GM18508 (cell line): Measurements from ENCODE around the gene NINJ2.

Source experiments
- ATAC-seq: cut with Tn5 transposase; IDR thresholded peaks from one replicate; pipeline ENCODE4 v1.9.1; 2021; ENCODE audit warnings: moderate number of reproducible peaks; ENCODE audit not compliant: insufficient read depth, unreplicated experiment

Gene NINJ2

GRCh38 chr12:674272-674781 lies 11.1 kb upstream of the NINJ2 start:
- ATAC-seq = peak; percentile 82

DNA sequence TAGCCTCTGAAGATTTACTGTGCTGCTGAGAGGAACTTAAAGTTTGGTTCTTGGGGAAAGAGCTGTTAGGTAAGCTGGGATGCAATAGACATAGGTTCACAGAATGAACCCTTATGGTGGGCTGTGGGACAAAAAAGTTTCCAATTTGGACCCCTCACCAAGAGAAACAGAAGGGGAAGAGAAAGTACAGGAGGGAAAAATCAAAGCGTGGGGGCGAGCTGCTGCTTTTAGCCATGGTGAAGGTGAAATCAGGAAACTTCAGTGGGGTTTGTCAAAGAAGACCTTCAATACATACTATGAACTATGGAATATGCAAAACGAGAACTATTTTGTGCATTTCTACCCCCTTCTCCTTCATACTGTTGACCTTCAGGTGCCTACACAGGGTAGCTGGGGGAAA lies 10.6 kb upstream of the NINJ2 start:
- no peak for ATAC-seq

DNA sequence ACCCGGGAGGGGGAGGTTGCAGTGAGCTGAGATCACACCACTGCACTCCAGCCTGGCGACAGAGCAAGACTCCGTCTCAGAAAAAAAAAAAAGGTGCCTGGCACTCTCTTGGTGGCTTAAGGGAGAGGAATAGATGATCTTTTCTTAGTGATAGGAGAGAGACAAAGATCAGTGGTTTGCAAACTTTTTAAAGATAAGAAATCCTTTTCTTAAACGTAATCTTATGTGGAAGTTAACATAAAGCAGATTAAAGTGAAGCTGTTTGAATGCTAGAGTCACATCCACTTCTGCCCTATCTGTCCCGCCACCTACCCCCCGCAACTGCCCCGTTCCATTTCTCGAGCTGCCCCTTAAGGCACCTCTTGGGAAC lies 6.3 kb upstream of the NINJ2 start:
- no peak for ATAC-seq

GRCh38 chr12:668090-668481 lies 4.8 kb upstream of the NINJ2 start:
- ATAC-seq = no peak

DNA sequence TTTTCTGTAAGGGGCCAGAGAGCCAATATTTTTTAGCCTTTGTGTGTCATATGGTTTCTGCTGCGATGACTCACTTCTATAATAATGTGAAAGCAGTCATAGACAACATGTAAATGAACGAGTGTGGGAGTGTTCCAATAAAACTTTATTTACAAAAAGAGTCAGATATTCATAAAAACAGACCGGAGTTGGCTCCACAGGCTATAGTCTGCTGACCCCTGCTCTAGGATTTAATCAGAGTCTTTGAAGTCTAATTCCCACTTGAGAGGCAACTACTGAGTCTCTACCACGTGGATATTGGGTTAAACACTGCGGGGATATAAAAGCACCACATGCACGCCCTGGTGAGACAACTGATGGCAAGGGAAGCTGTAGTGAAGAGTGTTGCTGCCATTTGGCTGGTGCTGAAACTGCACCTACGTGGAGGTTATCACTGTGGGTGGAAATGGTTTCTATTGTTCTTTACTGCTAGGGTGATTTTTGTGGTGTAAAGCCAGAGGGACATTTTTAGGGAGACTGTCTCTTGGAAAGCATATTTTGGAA lies 3.6 kb upstream of the NINJ2 start:
- ATAC-seq = no peak

- ATAC-seq = no peak
Observed at GRCh38 chr12:666066-666465, 2.8 kb upstream of the NINJ2 start.

DNA sequence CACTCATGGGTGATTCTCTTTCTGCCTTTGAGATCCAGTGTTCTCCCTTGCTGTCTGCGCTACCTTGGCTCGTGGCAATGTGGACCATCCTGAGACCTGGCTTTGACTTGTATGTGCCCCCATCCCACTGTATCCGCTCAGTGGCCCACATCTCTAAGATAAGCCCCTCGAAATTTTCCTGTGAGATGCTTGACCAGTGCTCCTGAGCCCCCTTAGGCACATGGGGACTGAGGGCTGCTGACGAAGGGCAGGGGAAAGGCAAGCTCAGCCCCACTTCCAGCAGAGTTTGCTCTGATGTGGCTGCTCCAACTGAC lies 1.5 kb upstream of the NINJ2 start:
- no peak for ATAC-seq

GRCh38 chr12:664075-664778 lies 982 bp upstream of the NINJ2 start:
- no peak for ATAC-seq

GRCh38 chr12:662566-663292 lies 516 bp downstream of the NINJ2 start:
- no peak for ATAC-seq

DNA sequence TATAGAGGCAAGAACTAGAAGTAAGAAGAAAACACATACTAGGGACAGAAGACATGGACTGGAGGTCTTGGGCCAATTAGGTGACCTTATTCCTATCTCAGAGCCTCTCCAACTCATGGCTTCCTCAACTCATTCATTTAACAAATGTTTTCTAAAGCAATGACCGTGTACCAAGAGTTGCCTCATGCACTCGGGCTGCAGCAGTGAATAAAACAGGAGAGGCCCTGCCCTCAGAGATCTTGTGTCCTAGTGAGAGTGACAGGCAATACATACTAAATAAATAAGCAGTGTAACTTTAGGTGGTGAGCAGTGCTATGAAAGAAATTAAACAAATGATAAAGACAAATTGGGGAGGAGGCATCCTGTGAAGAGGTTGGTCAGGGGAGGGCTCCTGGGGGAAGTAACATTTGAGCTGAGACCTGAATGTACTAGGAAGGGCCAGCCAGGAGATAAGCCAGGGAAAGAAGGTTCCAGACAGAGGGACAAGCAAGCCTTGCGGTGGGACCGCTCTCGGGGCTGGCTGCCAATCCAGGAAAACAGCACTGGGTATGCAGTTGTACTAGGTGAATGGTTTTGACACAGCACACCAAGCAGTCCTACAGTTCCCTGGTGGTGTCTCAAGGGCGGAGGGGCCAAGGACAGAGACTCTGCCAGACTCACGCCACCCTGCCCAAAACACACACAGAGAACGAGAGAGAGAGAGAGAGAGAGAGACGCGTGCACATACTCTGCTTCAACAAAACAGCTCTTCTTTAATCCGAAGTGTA lies 1.3 kb downstream of the NINJ2 start:
- no peak for ATAC-seq

GRCh38 chr12:659090-659683 lies 4.1 kb downstream of the NINJ2 start:
- ATAC-seq = no peak

DNA sequence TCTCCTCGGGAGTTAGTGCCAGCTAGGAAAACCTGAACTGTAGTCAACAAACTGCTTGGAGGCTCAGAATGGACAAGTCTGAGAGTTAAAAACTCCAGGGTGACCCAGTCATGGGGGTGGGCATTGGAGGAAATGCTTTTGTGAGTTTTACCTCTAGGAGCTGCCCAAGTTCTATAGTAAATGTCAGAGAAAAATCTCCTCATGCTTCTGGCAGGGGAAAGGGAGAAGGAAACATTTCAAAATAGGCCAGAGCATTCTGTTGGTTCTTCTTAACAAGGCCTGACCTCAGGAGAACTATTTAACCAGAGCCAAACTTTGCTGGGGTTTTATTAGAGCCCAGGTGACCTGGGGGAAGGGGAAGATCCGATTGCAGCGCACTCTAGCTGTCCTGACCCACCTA lies 12.3 kb downstream of the NINJ2 start:
- ATAC-seq = no peak

DNA sequence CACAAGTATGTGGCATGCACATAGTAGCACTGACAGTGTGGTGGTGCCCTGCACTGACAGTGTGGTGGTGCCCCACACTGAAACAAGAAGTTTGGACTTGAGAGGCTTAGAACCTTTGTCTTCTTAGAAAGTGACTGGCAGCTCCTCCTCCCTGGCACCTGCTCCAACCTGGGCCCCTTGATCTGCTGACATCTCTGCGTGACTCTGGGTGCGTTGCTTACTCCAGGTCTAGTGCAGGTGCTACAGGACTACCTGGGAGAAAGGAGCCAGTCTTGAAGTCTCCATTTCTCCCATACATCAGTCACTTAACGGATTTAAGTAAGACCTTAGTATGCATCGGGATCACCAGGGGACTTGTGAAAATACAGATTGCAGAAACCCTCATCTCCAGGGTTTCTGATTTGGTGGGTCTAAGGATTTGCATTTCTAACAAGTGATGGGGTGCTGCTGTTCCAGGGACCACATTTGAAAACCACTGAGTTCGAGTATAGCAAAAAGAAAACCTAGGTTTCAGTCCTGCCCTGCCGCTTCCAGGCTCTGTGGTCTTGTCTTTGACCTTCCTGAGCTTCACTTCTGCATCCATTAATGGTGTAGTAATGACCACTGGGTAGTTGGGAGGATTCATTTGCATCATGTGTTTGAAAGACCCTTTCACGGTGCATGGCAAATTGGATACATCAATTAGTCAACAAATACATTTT lies 15.7 kb downstream of the NINJ2 start:
- ATAC-seq = no peak

GRCh38 chr12:646442-647384 lies 16.5 kb downstream of the NINJ2 start:
- ATAC-seq = no peak

DNA sequence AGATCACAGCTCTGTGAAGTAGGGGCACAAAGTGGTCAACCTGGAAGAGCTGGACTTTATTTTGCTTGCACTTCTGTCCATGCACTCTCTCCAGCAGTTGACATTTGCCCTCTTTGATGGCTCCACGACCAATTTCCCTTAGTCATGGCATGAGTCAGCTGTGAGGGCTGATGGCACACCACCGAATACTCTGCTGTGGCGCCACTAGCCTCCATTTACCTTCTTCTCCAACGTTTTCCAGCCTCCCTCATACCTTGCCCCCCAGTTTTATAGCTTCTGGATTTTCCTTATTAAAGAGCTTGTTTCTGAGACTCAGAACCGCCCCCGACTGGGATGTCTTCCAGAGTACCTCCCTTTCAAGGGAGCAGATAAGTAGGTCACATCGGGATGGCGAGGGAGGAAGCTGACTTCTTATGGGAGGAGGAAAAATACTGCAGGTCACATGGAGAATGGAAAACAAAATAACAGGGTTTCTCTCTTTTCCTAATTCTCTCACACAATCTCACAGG lies 17.6 kb downstream of the NINJ2 start:
- no peak for ATAC-seq

GRCh38 chr12:644818-645552 lies 18.3 kb downstream of the NINJ2 start:
- no peak for ATAC-seq

- ATAC-seq = no peak
Observed at GRCh38 chr12:644303-644639, 19.0 kb downstream of the NINJ2 start.
